K562 (cell line): Measurements from ENCODE around the gene NOL4L. TPM values are rescaled to one million over a fixed set of nuclear protein-coding genes. Genes with fewer than 3 reads are reported as not detected.

Experiments used
- ATAC-seq: fragments of 200-7000 bp; cut with Tn5 transposase; 3 replicates; pipeline ENCODE4 v1.9.1; 2020; ENCODE audit warnings: moderate library complexity
- BruUV-seq: library from RNA; stranded (reverse); fragments of 400-500 nt; replicated peaks from 2 replicates; lab custom pipeline; 2021; lab: Mats Ljungman, UMichigan
- CTCF ChIA-PET: fragments of 300-600 bp; formaldehyde crosslinking; extraction: SDS; loops from one replicate; lab custom pipeline; 2021; ENCODE audit warnings: low intra/inter-chr PET ratio; lab: Yijun Ruan, JAX
- POLR2A ChIA-PET: fragments of 300-600, 350-650 bp; sonication (Branson Sonifier 250); formaldehyde crosslinking; extraction: SDS; loops from one replicate; lab custom pipeline; 2021; ENCODE audit warnings: antibody characterized with exemption, inconsistent platforms; lab: Yijun Ruan, JAX
- DNase-seq, 4 experiments: peaks; one replicate each; pipeline versions ENCODE4 v3.0.0 to v3.0.0-alpha.2; 2011 to 2018; ENCODE audit warnings: low spot score in 3 of 4, mixed read lengths in 3 of 4; ENCODE audit errors: extremely low read depth in 1 of 4
- FAIRE-seq: peaks from 2 replicates; lab custom pipeline; 2011; peaks lifted over from hg19 to GRCh38; lab: Jason Lieb, UNC
- H2AFZ ChIP-seq: 2 replicates; pipeline ENCODE4 v1.6.0; 2011; ENCODE audit warnings: low read depth, low read length, control low read depth, inconsistent platforms
- H3K27ac ChIP-seq: fragments of 200-600 bp; 3 replicates; pipeline ENCODE4 v1.8.0; 2011; ENCODE audit warnings: low read depth, mild to moderate bottlenecking, control low read depth, inconsistent platforms, low read length, moderate library complexity, mixed read lengths; ENCODE audit errors: extremely low read depth
- H3K27me3 ChIP-seq, 2 experiments: fragments of 300-600 bp in 1 of 2; 2 replicates in 1 of 2; 3 replicates in 1 of 2; pipeline versions ENCODE4 v1.6.0 to v1.8.0; 2011; ENCODE audit warnings: inconsistent platforms in 2 of 2, low read length in 2 of 2, mild to moderate bottlenecking in 1 of 2, mixed read lengths in 1 of 2, moderate library complexity in 1 of 2; ENCODE audit not compliant: control insufficient read depth in 2 of 2, insufficient read depth in 2 of 2
- H3K36me3 ChIP-seq: fragments of 300-600 bp; 3 replicates; pipeline ENCODE4 v1.8.0; 2011; ENCODE audit warnings: mild to moderate bottlenecking, low read length, inconsistent platforms; ENCODE audit not compliant: control insufficient read depth, insufficient read depth
- H3K4me1 ChIP-seq, 2 experiments: fragments of 200-600 bp in 1 of 2; replicated peaks in 1 of 2; 2 replicates in 1 of 2; 3 replicates in 1 of 2; pipeline versions ENCODE4 v1.5.1 to v1.8.0; 2011; ENCODE audit warnings: inconsistent platforms in 2 of 2, low read length in 2 of 2, mild to moderate bottlenecking in 1 of 2, mixed read lengths in 1 of 2, moderate library complexity in 1 of 2; ENCODE audit not compliant: control insufficient read depth in 2 of 2, insufficient read depth in 2 of 2
- H3K4me2 ChIP-seq: 2 replicates; pipeline ENCODE4 v1.6.1; 2011; ENCODE audit warnings: low read length, control low read depth, inconsistent platforms, mixed read lengths; ENCODE audit not compliant: insufficient read depth
- H3K4me3 ChIP-seq: fragments of 200-600 bp; sonication (generic), shearing (Covaris generic); 2 replicates; pipeline ENCODE4 v1.5.1; 2016; ENCODE audit warnings: control low read depth, inconsistent platforms
- H3K79me2 ChIP-seq: fragments of 200-600 bp; 3 replicates; pipeline ENCODE4 v1.8.0; 2011; ENCODE audit warnings: low read length, inconsistent platforms; ENCODE audit not compliant: control insufficient read depth, insufficient read depth
- H3K9ac ChIP-seq, 2 experiments: 2 replicates each; pipeline versions ENCODE4 v1.6.0 to v1.6.1; 2011; ENCODE audit warnings: low read depth in 2 of 2, low read length in 2 of 2, control low read depth in 1 of 2, inconsistent platforms in 1 of 2, mild to moderate bottlenecking in 1 of 2, mixed read lengths in 1 of 2; ENCODE audit not compliant: insufficient read depth in 1 of 2
- H3K9me1 ChIP-seq: one replicate; pipeline ENCODE4 v1.6.0; 2011; ENCODE audit warnings: inconsistent platforms, mild to moderate bottlenecking, low read length, moderate library complexity; ENCODE audit not compliant: control insufficient read depth, insufficient read depth
- H3K9me3 ChIP-seq: replicated peaks from 2 replicates; pipeline ENCODE4 v1.5.1; 2011; ENCODE audit warnings: low read depth, low read length, inconsistent platforms; ENCODE audit not compliant: control insufficient read depth, insufficient read depth
- H4K20me1 ChIP-seq: replicated peaks from 2 replicates; pipeline ENCODE4 v1.6.1; 2011; ENCODE audit warnings: low read length, inconsistent platforms, mixed read lengths; ENCODE audit not compliant: control insufficient read depth, insufficient read depth
- ARID3A ChIP-seq: IDR thresholded peaks from 2 replicates; pipeline ENCODE4 v1.6.1; 2012; ENCODE audit warnings: low read depth, low read length, improper control_type of control experiment, borderline replicate concordance
- C11orf30 ChIP-seq: fragments of 450-650 bp; IDR thresholded peaks from 2 replicates; pipeline ENCODE4 v1.6.1; 2016; ENCODE audit warnings: low read depth, mild to moderate bottlenecking
- CHD2 ChIP-seq: IDR thresholded peaks from 2 replicates; pipeline ENCODE4 v1.6.1; 2011; ENCODE audit warnings: low read depth, low read length
- EP400 ChIP-seq: fragments of 450-650 bp; IDR thresholded peaks from 2 replicates; pipeline ENCODE4 v1.6.1; 2017; ENCODE audit warnings: antibody characterized with exemption, mild to moderate bottlenecking, moderate library complexity
- HEY1 ChIP-seq: fragments of 250-450 bp; sonication (Bioruptor Pico); IDR thresholded peaks from 2 replicates; pipeline ENCODE4 v1.5.0; 2020; ENCODE audit warnings: mild to moderate bottlenecking, moderate library complexity, borderline replicate concordance
- PATZ1 ChIP-seq: fragments of 250-450 bp; sonication (Bioruptor Pico); IDR thresholded peaks from 2 replicates; pipeline ENCODE4 v1.5.0; 2020; ENCODE audit warnings: mild to moderate bottlenecking, borderline replicate concordance
- RBFOX2 ChIP-seq: fragments of 200-400 bp; formaldehyde crosslinking; IDR thresholded peaks from 2 replicates; pipeline ENCODE4 v1.6.1; 2017; ENCODE audit warnings: low read depth, mild to moderate bottlenecking, low read length, moderate library complexity
- TAL1 ChIP-seq: fragments of 450-650 bp; IDR thresholded peaks from 2 replicates; pipeline ENCODE4 v1.6.1; 2016; ENCODE audit warnings: mild to moderate bottlenecking
- THRA ChIP-seq: fragments of 450-650 bp; IDR thresholded peaks from 2 replicates; pipeline ENCODE4 v1.6.1; 2017; ENCODE audit warnings: mild to moderate bottlenecking, moderate library complexity
- WGBS: fragments of 100-300 bp; shearing (Covaris generic); methylation state at CpG from one replicate; pipeline ENCODE4 v1.1.6; 2016; ENCODE audit warnings: low coverage, mixed read lengths; ENCODE audit not compliant: insufficient coverage; ENCODE audit errors: missing lambda C conversion rate; 5-methylcytosine and 5-hydroxymethylcytosine counted together
- in situ Hi-C: fragments of 300-500 bp; cut with MboI; formaldehyde crosslinking; loops from 4 replicates; pipeline ENCODE4 v1.15.0; 2018; ENCODE audit warnings: inconsistent platforms, mixed read lengths
- intact Hi-C: fragments of 100-400 bp; cut with micrococcal nuclease; formaldehyde crosslinking; loops from 2 replicates; pipeline ENCODE4 v1.14.2; 2022
- polyA plus RNA-seq, 8 experiments: library from polyadenylated mRNA; depleted of rRNA in 4 of 8; stranded (reverse) in 5 of 8; unstranded in 3 of 8; fragments of >200 nt; fragmentation: Nextera tagmentation in 2 of 8; fragmentation: Illumina TruSeq in 1 of 8; extraction: Ambion mirVana in 2 of 8; extraction: Trizol in 1 of 8; gene quantifications; 2 replicates each; pipeline versions ENCODE4 v1.2.1 to v1.2.3, GENCODE V29; 2011 to 2014; ENCODE audit warnings: inconsistent platforms in 1 of 8, missing spikeins in 1 of 8
- total RNA-seq, 7 experiments: library from RNA; depleted of rRNA in 6 of 7; stranded (reverse); fragments of >200 nt in 6 of 7; fragmentation: Illumina TruSeq in 2 of 7; extraction: Trizol in 2 of 7; gene quantifications; 2 replicates each; pipeline versions ENCODE4 v1.2.1 to v1.2.3, GENCODE V29; 2011 to 2021; ENCODE audit warnings: low replicate concordance in 1 of 7

NOL4L gene
- total and polyA plus RNA-seq, 9 of the 15 experiments (the other 6 are each of a cell fraction or from before 2014, with no cell fraction given) = 5.1 to 36.2 (median 13.6) TPM

GRCh38 chr20:32470940-32471339, 114.2 kb downstream of the NOL4L start:
- FAIRE-seq (no peak), ATAC-seq (no peak), DNase-seq (no peak)
- in situ Hi-C loops = no loop called here
- H3K27ac ChIP-seq = no peak overlapping the region
- peaks cover 11% of the 10 kb centered on the region for H4K20me1 ChIP-seq
- no peak overlapping the region for H3K4me3 ChIP-seq
- H3K4me2 ChIP-seq = no peak overlapping the region
- peak overlapping the region in 1 of 2 experiments; percentile 68; a peak in 2 of 4 replicates for H3K9ac ChIP-seq
- intact Hi-C loops = loop anchor here (2.0 kb wide), 1 partner anchor 180 kb away; no protein-coding TSS in a partner anchor
- TF ChIP-seq CHD2 (no peak), THRA (no peak), ARID3A (no peak), RBFOX2 (no peak), PATZ1 (CRISPR knock-in tag) (no peak), HEY1 (CRISPR knock-in tag) (no peak), EP400 (no peak), TAL1 (no peak), C11orf30 (no peak)
- H3K9me3 ChIP-seq = no peaks in the 10 kb centered on the region
- ChIA-PET POLR2A (interaction anchor here (0.5 to 1.0 kb wide), 3 partner anchors 10 to 282 kb away, joined by 3 read pairs; no protein-coding TSS in a partner anchor), CTCF (no interaction called here)
- no peak overlapping the region for H2AFZ ChIP-seq
- H3K9me1 ChIP-seq = no peaks in the 10 kb centered on the region
- no peaks in the 10 kb centered on the region for H3K27me3 ChIP-seq
- WGBS = 92% methylated on average over 8 of the region's 9 CpGs
- BruUV-seq = no TSS peak
- peaks cover 24 to 83% of the 10 kb centered on the region in 2 experiments for H3K4me1 ChIP-seq
- H3K36me3 ChIP-seq = peaks cover 71% of the 10 kb centered on the region; the same call in 2 of the 3 replicates
- H3K79me2 ChIP-seq = peaks cover 68% of the 10 kb centered on the region
